Right cardiac atrium (tissue), 5 donors: ENCODE measurements around the gene CNST. TPM values are rescaled to one million over a fixed set of nuclear protein-coding genes. Genes with fewer than 3 reads are reported as not detected.

Experiments
- ATAC-seq, 2 donors: fragments of 200-7000 bp; cut with Tn5 transposase; one replicate each; pipeline versions ENCODE4 v1.8.0 to v1.9.1; 2020; ENCODE audit warnings: moderate library complexity in 2 of 2, mild to moderate bottlenecking in 1 of 2
- DNase-seq, 3 donors: peaks; one replicate each; pipeline ENCODE4 v3.0.0-alpha.2; 2020
- H3K27ac ChIP-seq: one replicate; pipeline ENCODE4 v1.5.1; 2013; ENCODE audit warnings: mild to moderate bottlenecking, low read length, control low read depth, moderate library complexity
- H3K27me3 ChIP-seq: one replicate; pipeline ENCODE4 v1.6.1; 2013; ENCODE audit not compliant: control insufficient read depth, insufficient read depth
- H3K4me1 ChIP-seq: one replicate; pipeline ENCODE4 v1.6.1; 2013; ENCODE audit warnings: low read length; ENCODE audit not compliant: control insufficient read depth, insufficient read depth
- H3K4me3 ChIP-seq: one replicate; pipeline ENCODE4 v1.5.1; 2013; ENCODE audit warnings: low read length, control low read depth
- H3K9me3 ChIP-seq: one replicate; pipeline ENCODE4 v1.6.1; 2013; ENCODE audit warnings: low read length; ENCODE audit not compliant: control insufficient read depth
- WGBS: extraction: QIAGEN DNeasy Blood & Tissue Kit; methylation state at CpG from one replicate; pipeline ENCODE4 v1.1.7; 2013; 5-methylcytosine and 5-hydroxymethylcytosine counted together
- intact Hi-C, 4 donors: fragments of 100-400 bp; cut with DNase I; formaldehyde crosslinking; loops; one replicate each; pipeline versions ENCODE4 v1.11.0 to v1.14.0; 2022 to 2023
- long read RNA-seq, 4 donors: library from polyadenylated mRNA; unstranded; transcript quantifications; one replicate each; pipeline ENCODE4 v2.0.0, GENCODE V29; 2020 to 2021
- polyA plus RNA-seq: library from polyadenylated mRNA; stranded (reverse); fragments of 200-250 nt; gene quantifications from one replicate; pipeline ENCODE4 v1.2.3, GENCODE V29; 2013
- total RNA-seq, 4 donors: library from RNA; stranded (reverse); fragmentation: NEBNext Ultra II Directional; extraction: Animal tissue kit (Norgen Biotek cat#: 25700); gene quantifications; one replicate each; pipeline ENCODE4 v1.2.1, GENCODE V29; 2021
- donor health status: healthy with polysubstance abuse.
- donor health status: DM: no; HTN: yes; CAD: no.
- donor health status: DM: no; HTN: no; CAD: no.
- donor health status: DM: no; HTN: yes; CAD: no; lungs with severe emphysema.
- donor health status: DM: yes; HTN: yes; CAD: no.

Gene CNST
- total RNA-seq, result 10 to 100 TPM; 18.6 to 32.6 (median 21.4) TPM
- 7.3 TPM for polyA plus RNA-seq
- long read RNA-seq, donor 1, partial matches to known transcripts, result 2 of 2 reads
- long read RNA-seq, donor 1, other reads (novel, unspliced or antisense), result 0 of 2 reads
- long read RNA-seq, donor 2, partial matches to known transcripts, result 2 of 2 reads
- long read RNA-seq, donor 2, other reads (novel, unspliced or antisense), result 0 of 2 reads
- long read RNA-seq, donor 3, partial matches to known transcripts, result 6 of 13 reads
- long read RNA-seq, donor 3, other reads (novel, unspliced or antisense), result 7 of 13 reads
- long read RNA-seq, donor 4, partial matches to known transcripts, result 1 of 2 reads
- long read RNA-seq, donor 4, other reads (novel, unspliced or antisense), result 1 of 2 reads

DNA sequence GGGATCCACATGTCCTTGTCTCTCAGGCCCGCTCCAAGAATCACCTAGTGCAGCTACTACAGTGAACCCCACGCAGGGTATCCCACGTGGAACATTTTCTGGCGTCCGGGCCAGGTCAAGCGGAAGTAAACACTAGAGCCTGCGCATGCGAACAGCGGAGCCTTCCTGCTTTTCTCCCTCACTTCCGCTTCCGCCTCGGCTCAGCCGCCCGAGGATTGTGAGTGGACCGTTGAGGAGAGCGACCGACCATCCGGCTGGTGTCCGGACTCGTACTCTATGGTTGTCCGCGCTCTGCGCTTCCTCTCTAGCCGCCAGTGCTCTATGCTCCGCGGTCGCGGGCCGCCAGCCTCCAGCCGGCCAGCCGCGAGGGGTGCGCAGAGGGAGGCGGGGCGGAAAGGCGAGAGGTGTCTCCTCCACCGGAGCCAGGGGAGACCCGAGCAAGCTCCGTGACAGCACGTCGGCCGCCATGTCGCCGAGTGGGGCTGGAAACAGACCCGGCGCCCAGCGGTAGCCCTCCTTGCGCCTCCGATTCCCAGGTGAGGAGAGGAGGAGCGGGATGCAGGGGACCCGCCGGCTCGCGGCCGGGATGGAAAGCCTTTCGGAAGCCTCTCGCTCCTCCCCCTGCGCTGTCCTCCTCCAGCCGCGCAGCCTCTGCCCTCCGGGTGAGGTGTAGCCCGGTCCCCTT is at the start of gene CNST, which contains the start of gene TFB2M:
Gene CNST, plus strand, starts transcription at position 329 of the 685 bp plus-strand sequence. CDS start 25,107 bp downstream, outside the sequence.
Gene TFB2M, minus strand, starts transcription at position 134 of the 685 bp plus-strand sequence. Its CDS starts 123 bp downstream, at position 11.
- H3K9me3 ChIP-seq, result no peaks in the 10 kb centered on the region
- peak within 1 kb of the TSS; percentile 96 for H3K27ac ChIP-seq
- under 1% methylated on average over 61 of the region's 62 CpGs for WGBS
- H3K27me3 ChIP-seq, result no peaks in the 10 kb centered on the region
- peak; percentile 99 for ATAC-seq
- peak within 1 kb of the TSS; percentile 76 for H3K4me3 ChIP-seq
- H3K4me1 ChIP-seq, result no peaks in the 10 kb centered on the region
- DNase-seq, result peak; percentile 98 to 99 (median 99)
- intact Hi-C loops, result loop anchor here in 1 of 4 donors (5.0 kb wide), 1 partner anchor 76 kb away; no protein-coding TSS in a partner anchor

DNA sequence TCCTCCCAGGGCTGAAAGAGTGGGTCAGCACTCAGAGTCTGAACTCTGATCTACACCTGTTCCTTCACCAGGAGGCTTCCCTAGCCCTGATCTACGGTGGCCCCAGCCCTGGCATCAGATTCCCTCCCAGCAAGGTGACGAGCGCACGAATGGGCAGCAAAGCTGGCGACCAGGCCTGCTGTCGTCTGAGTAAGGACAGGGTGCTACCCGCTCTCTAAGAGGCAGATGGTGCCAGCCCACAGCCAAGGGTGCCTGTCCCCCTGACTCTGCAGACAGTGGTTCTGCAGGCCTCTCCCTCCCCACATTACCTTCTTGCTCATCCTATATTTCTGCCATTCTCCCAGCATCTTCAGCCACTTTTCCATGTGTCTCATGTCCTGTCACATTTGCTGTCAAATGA is 48.9 kb upstream of the CNST start:
- intact Hi-C loops, result no loop called here
- Histone ChIP-seq H3K27me3 (no peaks in the 10 kb centered on the region), H3K27ac (no peak overlapping the region), H3K9me3 (no peaks in the 10 kb centered on the region), H3K4me1 (no peaks in the 10 kb centered on the region), H3K4me3 (no peak overlapping the region)
- 76% methylated on average over 7 of the region's 7 CpGs for WGBS
- DNase-seq (no peak), ATAC-seq (no peak)

GRCh38 chr1:246518456-246519205 is 47.6 kb upstream of the CNST start:
- Histone ChIP-seq H3K9me3 (no peaks in the 10 kb centered on the region), H3K4me1 (no peaks in the 10 kb centered on the region), H3K27me3 (no peaks in the 10 kb centered on the region), H3K27ac (no peak overlapping the region), H3K4me3 (no peak overlapping the region)
- ATAC-seq (peak in 1 of 2 donors; percentile 40), DNase-seq (no peak)
- WGBS, result 83% methylated on average over 17 of the region's 17 CpGs
- intact Hi-C loops, result no loop called here

GRCh38 chr1:246519514-246519913 is 46.7 kb upstream of the CNST start:
- H3K4me1 ChIP-seq, result no peaks in the 10 kb centered on the region
- 100% methylated on average over 1 of the region's 1 CpG for WGBS

GRCh38 chr1:246526380-246526779 is 39.9 kb upstream of the CNST start:
- H3K27ac ChIP-seq, result no peak overlapping the region
- intact Hi-C loops, result no loop called here
- H3K4me1 ChIP-seq, result no peaks in the 10 kb centered on the region
- no peaks in the 10 kb centered on the region for H3K9me3 ChIP-seq
- H3K4me3 ChIP-seq, result no peak overlapping the region
- DNase-seq (no peak), ATAC-seq (no peak)
- WGBS, result 80% methylated on average over 4 of the region's 4 CpGs
- no peaks in the 10 kb centered on the region for H3K27me3 ChIP-seq

More at GRCh38 chr1:246519514-246519913, 46.7 kb upstream of the CNST start:
- intact Hi-C loops, result no loop called here
- peak in 1 of 2 donors; percentile 10 for ATAC-seq
- DNase-seq, result no peak
- Histone ChIP-seq H3K27ac (no peak overlapping the region), H3K9me3 (no peaks in the 10 kb centered on the region), H3K27me3 (no peaks in the 10 kb centered on the region), H3K4me3 (no peak overlapping the region)

- no peak for DNase-seq
- Histone ChIP-seq H3K27ac (no peak overlapping the region), H3K4me1 (no peaks in the 10 kb centered on the region), H3K4me3 (no peak overlapping the region), H3K27me3 (no peaks in the 10 kb centered on the region), H3K9me3 (no peaks in the 10 kb centered on the region)
- intact Hi-C loops, result no loop called here
- WGBS, result 78% methylated on average over 7 of the region's 7 CpGs
- no peak for ATAC-seq
Observed at GRCh38 chr1:246526915-246527314, 39.3 kb upstream of the CNST start.

- Histone ChIP-seq H3K27me3 (no peaks in the 10 kb centered on the region), H3K4me3 (no peak overlapping the region), H3K4me1 (no peaks in the 10 kb centered on the region), H3K27ac (no peak overlapping the region), H3K9me3 (no peaks in the 10 kb centered on the region)
- no peak for ATAC-seq
- WGBS, result 43% methylated on average over 5 of the region's 5 CpGs
- intact Hi-C loops, result no loop called here
- no peak for DNase-seq
Observed at GRCh38 chr1:246527402-246528088, 38.7 kb upstream of the CNST start.

DNA sequence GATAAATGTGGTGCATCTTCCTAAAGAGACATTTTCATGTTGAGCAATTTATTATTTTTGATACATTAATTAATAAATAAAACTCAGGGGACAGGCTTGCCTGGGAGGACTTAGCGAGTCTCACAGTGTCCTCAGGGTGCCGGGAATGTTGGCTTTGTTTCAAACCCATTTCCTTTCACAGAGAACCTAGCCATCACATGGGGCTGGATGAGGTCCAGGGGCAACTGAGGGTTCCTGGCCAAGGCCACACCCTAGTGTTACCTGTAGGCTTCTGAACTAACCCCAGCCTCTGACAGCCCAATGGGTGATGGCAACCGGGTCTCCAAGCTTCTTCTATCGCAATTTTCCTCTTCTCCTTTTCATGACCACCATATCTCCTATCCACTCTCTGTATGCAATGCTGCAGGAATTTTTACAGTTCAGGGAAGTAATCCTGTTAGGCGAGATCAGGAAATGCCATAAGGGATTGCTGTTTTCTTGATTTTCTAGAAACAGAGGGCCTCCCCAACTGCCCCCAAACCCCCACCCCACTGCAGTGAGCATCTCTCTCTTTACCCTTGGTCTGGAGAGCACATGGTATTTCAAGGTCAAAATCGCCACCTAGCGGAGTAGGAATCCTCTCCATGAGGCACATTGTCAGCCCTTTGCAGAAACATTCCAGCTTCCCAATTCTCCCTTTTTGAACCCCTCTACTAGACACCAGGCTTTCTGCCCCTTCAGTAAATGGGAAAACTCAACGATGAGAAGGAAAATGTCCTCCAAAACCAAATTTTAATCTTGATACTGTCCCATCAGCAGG is 37.1 kb upstream of the CNST start:
- no peaks in the 10 kb centered on the region for H3K27me3 ChIP-seq
- H3K9me3 ChIP-seq, result no peaks in the 10 kb centered on the region
- ATAC-seq (no peak), DNase-seq (no peak)
- no peaks in the 10 kb centered on the region for H3K4me1 ChIP-seq
- H3K27ac ChIP-seq, result no peak overlapping the region
- WGBS, result 70% methylated on average over 8 of the region's 8 CpGs
- intact Hi-C loops, result no loop called here
- no peak overlapping the region for H3K4me3 ChIP-seq

DNA sequence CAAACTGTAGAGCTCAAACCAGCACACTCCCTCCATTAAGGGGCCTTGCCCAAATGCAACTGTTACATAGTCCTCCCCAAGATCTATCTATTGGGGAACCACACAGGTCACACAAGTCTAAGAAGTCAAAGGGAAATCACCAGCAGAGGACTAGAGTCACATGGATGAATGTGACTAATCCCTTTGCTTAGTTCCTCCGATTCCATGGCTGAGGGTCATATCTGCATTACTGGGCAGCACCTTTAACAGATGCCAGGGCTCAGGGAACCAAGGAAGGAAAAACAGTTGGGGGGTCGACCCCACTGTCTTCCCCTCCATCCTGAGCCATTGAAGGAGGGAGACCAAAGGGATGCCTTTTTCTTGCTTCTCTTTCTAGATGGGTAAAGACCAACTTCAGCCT is 35.8 kb upstream of the CNST start:
- intact Hi-C loops, result no loop called here
- ATAC-seq (no peak), DNase-seq (no peak)
- Histone ChIP-seq H3K27ac (no peak overlapping the region), H3K4me3 (no peak overlapping the region), H3K9me3 (no peaks in the 10 kb centered on the region), H3K27me3 (no peaks in the 10 kb centered on the region), H3K4me1 (no peaks in the 10 kb centered on the region)
- 71% methylated on average over 2 of the region's 2 CpGs for WGBS

DNA sequence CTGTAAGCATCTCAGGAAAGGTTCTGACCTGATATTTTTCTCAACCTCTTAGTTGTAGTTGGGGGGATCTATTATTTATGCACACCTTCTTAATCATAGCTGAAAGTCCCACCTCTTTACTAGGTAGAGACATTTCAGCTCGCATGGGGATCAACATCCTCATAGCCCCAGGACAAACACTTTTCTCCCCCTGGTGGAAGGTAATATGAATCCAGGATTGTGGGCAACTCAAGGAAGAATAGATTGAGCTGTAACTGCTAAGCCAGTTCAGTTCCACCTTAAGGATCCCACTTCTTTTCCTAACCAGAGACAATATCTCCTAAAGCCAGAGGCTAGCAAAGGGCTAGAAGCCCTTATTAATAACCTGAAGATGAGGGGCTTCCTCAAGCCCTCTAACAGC is 33.7 kb upstream of the CNST start:
- 56% methylated on average over 1 of the region's 1 CpG for WGBS
- Histone ChIP-seq H3K9me3 (no peaks in the 10 kb centered on the region), H3K27ac (no peak overlapping the region), H3K4me1 (no peaks in the 10 kb centered on the region), H3K4me3 (no peak overlapping the region), H3K27me3 (no peaks in the 10 kb centered on the region)
- ATAC-seq, result no peak
- DNase-seq, result no peak
- intact Hi-C loops, result no loop called here
